Stimulated activated CD4-positive, alpha-beta T cell treated with anti-CD3 and anti-CD28 coated beads, TNF-alpha, amount 100 ng/mL, for 4 hours (primary cell): Measurements from ENCODE around the gene UBE2E1.

Source experiments
- DNase-seq, 3 experiments: peaks; one replicate each; pipeline ENCODE4 v3.0.0-alpha.2; 2020; ENCODE audit warnings: low read depth in 3 of 3

UBE2E1 gene

GRCh38 chr3:23805633-23806533, at the start of gene UBE2E1:
UBE2E1 (plus strand) TSS chr3:23805955; CDS start chr3:23807270, 1,315 bp downstream.
- DNase-seq, result peak; percentile 43 to 55 (median 46)

GRCh38 chr3:23756206-23756840, 49.4 kb upstream of the UBE2E1 start:
- DNase-seq, result no peak

GRCh38 chr3:23758253-23758838, 47.4 kb upstream of the UBE2E1 start:
- no peak for DNase-seq

- no peak for DNase-seq
These were observed 45.4 kb upstream of the UBE2E1 start for GRCh38 chr3:23760325-23760724.

- no peak for DNase-seq
These were observed 44.8 kb upstream of the UBE2E1 start for GRCh38 chr3:23760871-23761373.

GRCh38 chr3:23761440-23761896, 44.3 kb upstream of the UBE2E1 start:
- DNase-seq, result no peak

- DNase-seq, result no peak
These were observed 43.5 kb upstream of the UBE2E1 start for GRCh38 chr3:23762214-23762613.

- DNase-seq, result no peak
These were observed 42.8 kb upstream of the UBE2E1 start for GRCh38 chr3:23762759-23763477.

- no peak for DNase-seq
These were observed 41.3 kb upstream of the UBE2E1 start for GRCh38 chr3:23764407-23764806.

- DNase-seq, result no peak
These were observed 38.2 kb upstream of the UBE2E1 start for GRCh38 chr3:23767546-23767945.

GRCh38 chr3:23775254-23775909, 30.4 kb upstream of the UBE2E1 start:
- DNase-seq, result no peak

GRCh38 chr3:23776352-23776891, 29.3 kb upstream of the UBE2E1 start:
- DNase-seq, result no peak

GRCh38 chr3:23778446-23778845, 27.3 kb upstream of the UBE2E1 start:
- no peak for DNase-seq

- DNase-seq, result no peak
These were observed 25.9 kb upstream of the UBE2E1 start for GRCh38 chr3:23779841-23780240.

- DNase-seq, result no peak
These were observed 24.7 kb upstream of the UBE2E1 start for GRCh38 chr3:23781051-23781450.

- DNase-seq, result no peak
These were observed 23.9 kb upstream of the UBE2E1 start for GRCh38 chr3:23781871-23782270.

GRCh38 chr3:23785097-23785645, 20.6 kb upstream of the UBE2E1 start:
- DNase-seq, result no peak

- no peak for DNase-seq
These were observed 19.9 kb upstream of the UBE2E1 start for GRCh38 chr3:23785882-23786281.

GRCh38 chr3:23791678-23792077, 14.1 kb upstream of the UBE2E1 start:
- no peak for DNase-seq

GRCh38 chr3:23793528-23794134, 12.1 kb upstream of the UBE2E1 start:
- no peak for DNase-seq
